HepG2 (cell line): ENCODE measurements around the gene GRIN2D. TPM values are rescaled to one million over a fixed set of nuclear protein-coding genes. Genes with fewer than 3 reads are reported as not detected.
A peak's percentile ranks its signal among the peaks of the same experiment; 100 is the strongest.

Source experiments
- AGO2 ChIP-seq: fragments of 200-400 bp; formaldehyde crosslinking; optimal IDR thresholded peaks from 2 replicates; pipeline ENCODE3; 2017; ENCODE audit warnings: mild to moderate bottlenecking, low read depth, low read length, moderate library complexity
- BRCA1 ChIP-seq: sonication (generic); formaldehyde crosslinking; IDR thresholded peaks from 2 replicates; pipeline ENCODE4 v1.4.0; 2020; ENCODE audit warnings: missing genetic modification reagents
- DMAP1 ChIP-seq: IDR thresholded peaks from 2 replicates; pipeline ENCODE4 v1.6.1; 2016
- GPN1 ChIP-seq: sonication (generic); formaldehyde crosslinking; IDR thresholded peaks from 2 replicates; pipeline ENCODE4 v1.5.1; 2020; ENCODE audit warnings: missing genetic modification reagents, borderline replicate concordance
- HNRNPLL ChIP-seq: fragments of 200-400 bp; formaldehyde crosslinking; IDR thresholded peaks from 2 replicates; pipeline ENCODE4 v1.6.1; 2017; ENCODE audit warnings: mild to moderate bottlenecking, low read depth, low read length; ENCODE audit not compliant: poor library complexity, severe bottlenecking
- MAFK ChIP-seq, 2 experiments: IDR thresholded peaks in 1 of 2; conservative IDR thresholded peaks in 1 of 2; 2 replicates each; pipeline ENCODE4 v1.6.1; 2011; ENCODE audit warnings: improper control_type of control experiment in 2 of 2, low read length in 2 of 2
- MBD4 ChIP-seq: IDR thresholded peaks from 2 replicates; pipeline ENCODE4 v1.6.1; 2012; ENCODE audit warnings: low read length, inconsistent platforms, borderline replicate concordance
- NAIF1 ChIP-seq: sonication (generic); formaldehyde crosslinking; IDR thresholded peaks from 2 replicates; pipeline ENCODE4 v1.5.0; 2020; ENCODE audit warnings: mild to moderate bottlenecking, missing genetic modification reagents, borderline replicate concordance
- RBAK ChIP-seq: sonication (generic); formaldehyde crosslinking; IDR thresholded peaks from 2 replicates; pipeline ENCODE4 v1.5.1; 2020; ENCODE audit warnings: mild to moderate bottlenecking, missing genetic modification reagents
- SP5 ChIP-seq: IDR thresholded peaks from 2 replicates; pipeline ENCODE4 v1.6.1; 2016; ENCODE audit warnings: low read depth, borderline replicate concordance
- SRY ChIP-seq: sonication (generic); formaldehyde crosslinking; IDR thresholded peaks from 2 replicates; pipeline ENCODE4 v1.8.0; 2022; ENCODE audit warnings: mild to moderate bottlenecking, missing genetic modification reagents
- TOPORS ChIP-seq: sonication (generic); formaldehyde crosslinking; IDR thresholded peaks from 2 replicates; pipeline ENCODE4 v1.8.0; 2023; ENCODE audit warnings: mild to moderate bottlenecking, missing genetic modification reagents
- ZNF136 ChIP-seq: sonication (generic); formaldehyde crosslinking; IDR thresholded peaks from 2 replicates; pipeline ENCODE4 v1.8.1; 2022; ENCODE audit warnings: low read depth, mild to moderate bottlenecking, moderate library complexity, missing genetic modification reagents
- ZNF230 ChIP-seq: sonication (generic); formaldehyde crosslinking; IDR thresholded peaks from 2 replicates; pipeline ENCODE4 v1.4.0; 2020; ENCODE audit warnings: mild to moderate bottlenecking, missing genetic modification reagents
- ZNF256 ChIP-seq: sonication (generic); formaldehyde crosslinking; conservative IDR thresholded peaks from 2 replicates; pipeline ENCODE4 v1.4.0; 2020; ENCODE audit warnings: missing genetic modification reagents
- ZNF264 ChIP-seq: sonication (generic); formaldehyde crosslinking; IDR thresholded peaks from 2 replicates; pipeline ENCODE4 v1.4.0; 2020; ENCODE audit warnings: missing genetic modification reagents
- ZNF329 ChIP-seq: sonication (generic); formaldehyde crosslinking; IDR thresholded peaks from 2 replicates; pipeline ENCODE4 v1.9.0; 2021; ENCODE audit warnings: low read depth, mild to moderate bottlenecking, missing genetic modification reagents
- ZNF589 ChIP-seq: sonication (generic); formaldehyde crosslinking; conservative IDR thresholded peaks from 2 replicates; pipeline ENCODE4 v1.8.0; 2022; ENCODE audit warnings: mild to moderate bottlenecking, moderate library complexity, missing genetic modification reagents
- ZNF607 ChIP-seq: sonication (generic); formaldehyde crosslinking; IDR thresholded peaks from 2 replicates; pipeline ENCODE4 v1.5.1; 2020; ENCODE audit warnings: missing genetic modification reagents, mild to moderate bottlenecking, borderline replicate concordance
- polyA plus RNA-seq, 8 experiments: library from polyadenylated mRNA; depleted of rRNA in 3 of 8; stranded (reverse) in 7 of 8; unstranded in 1 of 8; fragments of >200 nt; fragmentation: Illumina TruSeq in 4 of 8; extraction: Trizol in 4 of 8; gene quantifications; 2 replicates each; pipeline versions ENCODE4 v1.2.1 to v1.2.3, GENCODE V29; 2011 to 2016; ENCODE audit warnings: low read depth in 4 of 8, missing spikeins in 1 of 8, mixed read lengths in 1 of 8; ENCODE audit not compliant: insufficient read depth in 1 of 8
- total RNA-seq, 5 experiments: library from RNA; depleted of rRNA; stranded (reverse); fragments of >200 nt; fragmentation: Illumina TruSeq; extraction: Trizol; gene quantifications; 2 replicates each; pipeline ENCODE4 v1.2.3, GENCODE V29; 2016; ENCODE audit warnings: low read depth in 1 of 5
- TF ChIP-seq, protein P1 (sequence below): sonication (generic); formaldehyde crosslinking; IDR thresholded peaks from 2 replicates; pipeline ENCODE4 v1.8.1; 2023; ENCODE audit warnings: mild to moderate bottlenecking, inconsistent platforms, moderate library complexity, missing genetic modification reagents, borderline replicate concordance
- TF ChIP-seq, protein P2 (sequence below): sonication (generic); formaldehyde crosslinking; IDR thresholded peaks from 2 replicates; pipeline ENCODE4 v1.4.0; 2020; ENCODE audit warnings: missing genetic modification reagents, mild to moderate bottlenecking, borderline replicate concordance
- TF ChIP-seq, protein P3 (sequence below): sonication (generic); formaldehyde crosslinking; IDR thresholded peaks from 2 replicates; pipeline ENCODE4 v1.9.0; 2022; ENCODE audit warnings: missing genetic modification reagents, mild to moderate bottlenecking, borderline replicate concordance
- TF ChIP-seq, protein P4 (sequence below): sonication (generic); formaldehyde crosslinking; IDR thresholded peaks from 2 replicates; pipeline ENCODE4 v1.8.1; 2023; ENCODE audit warnings: mild to moderate bottlenecking, missing genetic modification reagents
- TF ChIP-seq, protein P5 (sequence below): sonication (generic); formaldehyde crosslinking; IDR thresholded peaks from 2 replicates; pipeline ENCODE4 v1.4.0; 2020; ENCODE audit warnings: missing genetic modification reagents

Gene GRIN2D
- total and polyA plus RNA-seq, 2 of the 13 experiments (the other 11 are each of a cell fraction or from before 2014, with no cell fraction given) = 0.02 to 0.13 TPM

DNA sequence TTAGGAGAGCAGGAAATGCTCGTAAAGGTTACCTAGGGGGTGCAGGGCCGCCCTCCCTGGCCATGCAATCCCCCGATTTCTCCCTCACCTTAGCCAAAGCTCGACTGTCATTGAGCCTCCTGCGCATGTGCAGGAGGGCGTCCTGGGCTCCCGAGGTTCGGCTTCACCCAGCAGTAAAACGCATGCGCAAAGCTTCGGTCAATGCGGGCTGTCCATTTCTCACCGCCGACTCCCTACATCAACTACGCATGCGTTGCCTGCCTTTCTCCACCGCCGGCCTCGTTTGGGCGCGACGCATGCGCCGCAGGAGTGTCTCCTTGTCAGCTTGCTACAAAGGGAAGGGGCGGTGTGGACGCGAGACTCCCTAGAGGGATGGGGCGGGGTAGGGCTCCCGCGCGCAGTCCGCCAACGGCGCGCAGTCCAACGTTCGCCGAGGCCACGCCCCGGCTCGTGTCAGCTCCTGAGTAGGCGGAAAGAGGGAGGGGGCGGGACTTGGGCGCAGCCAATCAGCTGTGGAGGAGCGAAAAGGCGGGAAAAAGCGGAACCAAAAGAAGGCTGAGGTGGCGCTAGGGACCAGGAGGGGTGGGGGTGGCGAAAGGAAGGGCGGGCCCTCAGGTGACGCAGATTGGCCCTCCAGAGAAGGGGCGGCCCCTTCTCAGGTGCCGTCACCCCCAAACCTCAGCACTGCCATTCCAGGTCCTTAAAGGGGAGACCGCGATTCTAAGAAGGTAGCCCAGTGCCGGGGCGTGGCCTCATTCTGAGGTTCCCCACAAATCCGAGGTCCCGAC, 29.5 kb upstream of the GRIN2D start, which contains the start of the genes SYNGR4 and TMEM143 (continued):
- TF ChIP-seq, protein P1, sequence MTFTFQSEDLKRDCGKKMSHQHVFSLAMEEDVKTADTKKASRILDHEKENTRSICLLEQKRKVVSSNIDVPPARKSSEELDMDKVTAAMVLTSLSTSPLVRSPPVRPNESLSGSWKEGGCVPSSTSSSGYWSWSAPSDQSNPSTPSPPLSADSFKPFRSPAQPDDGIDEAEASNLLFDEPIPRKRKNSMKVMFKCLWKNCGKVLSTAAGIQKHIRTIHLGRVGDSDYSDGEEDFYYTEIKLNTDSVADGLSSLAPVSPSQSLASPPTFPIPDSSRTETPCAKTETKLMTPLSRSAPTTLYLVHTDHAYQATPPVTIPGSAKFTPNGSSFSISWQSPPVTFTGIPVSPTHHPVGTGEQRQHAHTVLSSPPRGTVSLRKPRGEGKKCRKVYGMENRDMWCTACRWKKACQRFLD (CRISPR knock-in tag) = peak; percentile 3; the same call in 1 of the 2 replicates
- TF ChIP-seq ZNF589 (0 out of 2 replicates have a peak, but pooled peaks have one; percentile 7), MBD4 (no peak), TOPORS (CRISPR knock-in tag) (0 out of 2 replicates have a peak, but pooled peaks have one; percentile 25), NAIF1 (CRISPR knock-in tag) (peak; percentile 63), ZNF329 (0 out of 2 replicates have a peak, but pooled peaks have one; percentile 64), ZNF264 (CRISPR knock-in tag) (peak; percentile 77; the same call in 1 of the 2 replicates), HNRNPLL (peak; percentile 99), GPN1 (no peak), MAFK (conservative IDR thresholded peaks at IDR 0.05 in 1 of 2, IDR thresholded peaks at IDR 0.05 in 1 of 2; ENCODE audit: low read length in 2 of 2) (peak; percentile 15 to 26; a peak in 1 of 4 replicates), ZNF256 (CRISPR knock-in tag) (peak; percentile 80), RBAK (CRISPR knock-in tag) (no peak), BRCA1 (CRISPR knock-in tag) (0 out of 2 replicates have a peak, but pooled peaks have one; percentile 50), DMAP1 (CRISPR knock-in tag) (no peak; the same call in 1 of the 2 replicates), ZNF136 (CRISPR knock-in tag) (0 out of 2 replicates have a peak, but pooled peaks have one; percentile 26), SRY (CRISPR knock-in tag) (0 out of 2 replicates have a peak, but pooled peaks have one; percentile 55), ZNF230 (0 out of 2 replicates have a peak, but pooled peaks have one; percentile 50), SP5 (CRISPR knock-in tag) (peak; percentile 81; the same call in 1 of the 2 replicates), AGO2 (peak; percentile 28), ZNF607 (CRISPR knock-in tag) (0 out of 2 replicates have a peak, but pooled peaks have one; percentile 6)
- TF ChIP-seq, protein P2, sequence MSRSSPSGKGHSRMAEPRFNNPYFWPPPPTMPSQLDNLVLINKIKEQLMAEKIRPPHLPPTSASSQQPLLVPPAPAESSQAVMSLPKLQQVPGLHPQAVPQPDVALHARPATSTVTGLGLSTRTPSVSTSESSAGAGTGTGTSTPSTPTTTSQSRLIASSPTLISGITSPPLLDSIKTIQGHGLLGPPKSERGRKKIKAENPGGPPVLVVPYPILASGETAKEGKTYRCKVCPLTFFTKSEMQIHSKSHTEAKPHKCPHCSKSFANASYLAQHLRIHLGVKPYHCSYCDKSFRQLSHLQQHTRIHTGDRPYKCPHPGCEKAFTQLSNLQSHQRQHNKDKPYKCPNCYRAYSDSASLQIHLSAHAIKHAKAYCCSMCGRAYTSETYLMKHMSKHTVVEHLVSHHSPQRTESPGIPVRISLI (CRISPR knock-in tag) = no peak
- TF ChIP-seq, protein P3, sequence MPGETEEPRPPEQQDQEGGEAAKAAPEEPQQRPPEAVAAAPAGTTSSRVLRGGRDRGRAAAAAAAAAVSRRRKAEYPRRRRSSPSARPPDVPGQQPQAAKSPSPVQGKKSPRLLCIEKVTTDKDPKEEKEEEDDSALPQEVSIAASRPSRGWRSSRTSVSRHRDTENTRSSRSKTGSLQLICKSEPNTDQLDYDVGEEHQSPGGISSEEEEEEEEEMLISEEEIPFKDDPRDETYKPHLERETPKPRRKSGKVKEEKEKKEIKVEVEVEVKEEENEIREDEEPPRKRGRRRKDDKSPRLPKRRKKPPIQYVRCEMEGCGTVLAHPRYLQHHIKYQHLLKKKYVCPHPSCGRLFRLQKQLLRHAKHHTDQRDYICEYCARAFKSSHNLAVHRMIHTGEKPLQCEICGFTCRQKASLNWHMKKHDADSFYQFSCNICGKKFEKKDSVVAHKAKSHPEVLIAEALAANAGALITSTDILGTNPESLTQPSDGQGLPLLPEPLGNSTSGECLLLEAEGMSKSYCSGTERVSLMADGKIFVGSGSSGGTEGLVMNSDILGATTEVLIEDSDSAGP (CRISPR knock-in tag) = peak; percentile 3
- TF ChIP-seq, protein P4, sequence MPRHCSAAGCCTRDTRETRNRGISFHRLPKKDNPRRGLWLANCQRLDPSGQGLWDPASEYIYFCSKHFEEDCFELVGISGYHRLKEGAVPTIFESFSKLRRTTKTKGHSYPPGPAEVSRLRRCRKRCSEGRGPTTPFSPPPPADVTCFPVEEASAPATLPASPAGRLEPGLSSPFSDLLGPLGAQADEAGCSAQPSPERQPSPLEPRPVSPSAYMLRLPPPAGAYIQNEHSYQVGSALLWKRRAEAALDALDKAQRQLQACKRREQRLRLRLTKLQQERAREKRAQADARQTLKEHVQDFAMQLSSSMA (CRISPR knock-in tag) = peak; percentile 85; the same call in 1 of the 2 replicates
- TF ChIP-seq, protein P5, sequence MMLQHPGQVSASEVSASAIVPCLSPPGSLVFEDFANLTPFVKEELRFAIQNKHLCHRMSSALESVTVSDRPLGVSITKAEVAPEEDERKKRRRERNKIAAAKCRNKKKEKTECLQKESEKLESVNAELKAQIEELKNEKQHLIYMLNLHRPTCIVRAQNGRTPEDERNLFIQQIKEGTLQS (CRISPR knock-in tag) = 0 out of 2 replicates have a peak, but pooled peaks have one; percentile 6
